ENCODE results near the gene SOX13.
"Not testable (repeated sequence)": the region's sequence is repeated elsewhere in the genome, so short reads cannot be mapped to it uniquely, and the experiment has no call there.

The SOX13 gene

GRCh38 chr1:204045430-204045829 lies 27.5 kb upstream of the SOX13 start:
- H3K27ac Mint-ChIP-seq: no peak overlapping the region
- no peaks in the 10 kb centered on the region for H3K4me1 Mint-ChIP-seq (ENCODE audit: low read depth)
- no peaks in the 10 kb centered on the region for H3K36me3 Mint-ChIP-seq
- no peaks in the 10 kb centered on the region for H3K27me3 Mint-ChIP-seq
- no peaks in the 10 kb centered on the region for H3K9me3 Mint-ChIP-seq (ENCODE audit: low read depth)
- H3K4me3 Mint-ChIP-seq: no peak overlapping the region

GRCh38 chr1:204046346-204046745 lies 26.6 kb upstream of the SOX13 start:
- H3K4me1 Mint-ChIP-seq (ENCODE audit: low read depth): no peaks in the 10 kb centered on the region
- no peak overlapping the region for H3K27ac Mint-ChIP-seq

GRCh38 chr1:204048796-204049195 lies 24.1 kb upstream of the SOX13 start:
- H3K4me1 Mint-ChIP-seq (ENCODE audit: low read depth); H3K9me3 Mint-ChIP-seq (ENCODE audit: low read depth); H3K27me3 Mint-ChIP-seq; H3K27ac Mint-ChIP-seq; H3K36me3 Mint-ChIP-seq; H3K4me3 Mint-ChIP-seq: not testable (repeated sequence)

More at GRCh38 chr1:204046346-204046745, 26.6 kb upstream of the SOX13 start:
- H3K27me3 Mint-ChIP-seq: no peaks in the 10 kb centered on the region
- H3K36me3 Mint-ChIP-seq: no peaks in the 10 kb centered on the region
- no peaks in the 10 kb centered on the region for H3K9me3 Mint-ChIP-seq (ENCODE audit: low read depth)
- H3K4me3 Mint-ChIP-seq: no peak overlapping the region

- no peaks in the 10 kb centered on the region for H3K4me1 Mint-ChIP-seq (ENCODE audit: low read depth)
- no peaks in the 10 kb centered on the region for H3K9me3 Mint-ChIP-seq (ENCODE audit: low read depth)
- no peak overlapping the region for H3K27ac Mint-ChIP-seq
- no peaks in the 10 kb centered on the region for H3K36me3 Mint-ChIP-seq
- H3K27me3 Mint-ChIP-seq: no peaks in the 10 kb centered on the region
- H3K4me3 Mint-ChIP-seq: no peak overlapping the region
These were observed 21.7 kb upstream of the SOX13 start for GRCh38 chr1:204051258-204051657.

GRCh38 chr1:204051718-204052117 lies 21.2 kb upstream of the SOX13 start:
- H3K27ac Mint-ChIP-seq: no peak overlapping the region
- no peaks in the 10 kb centered on the region for H3K36me3 Mint-ChIP-seq
- no peak overlapping the region for H3K4me3 Mint-ChIP-seq
- no peaks in the 10 kb centered on the region for H3K4me1 Mint-ChIP-seq (ENCODE audit: low read depth)
- no peaks in the 10 kb centered on the region for H3K9me3 Mint-ChIP-seq (ENCODE audit: low read depth)
- no peaks in the 10 kb centered on the region for H3K27me3 Mint-ChIP-seq

DNA sequence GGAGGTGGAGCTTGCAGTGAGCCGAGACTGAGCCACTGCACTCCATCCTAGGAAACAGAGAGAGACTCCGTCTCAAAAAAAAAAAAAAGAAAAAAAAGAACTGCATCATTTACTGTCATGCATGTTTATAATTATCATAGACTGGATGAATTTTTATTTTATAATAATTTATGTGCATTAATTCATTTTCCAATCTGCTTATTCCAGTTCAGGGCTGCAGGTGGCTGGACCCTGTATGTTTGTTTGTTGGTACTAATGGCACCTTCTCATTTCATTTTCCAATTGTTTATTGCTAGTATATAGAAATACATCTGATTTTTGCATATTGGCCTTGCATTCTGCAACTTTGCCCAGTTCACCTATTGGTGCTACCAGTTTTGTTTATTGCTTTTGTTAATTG lies 19.0 kb upstream of the SOX13 start:
- no peak overlapping the region for H3K4me3 Mint-ChIP-seq
- no peaks in the 10 kb centered on the region for H3K4me1 Mint-ChIP-seq (ENCODE audit: low read depth)
- no peaks in the 10 kb centered on the region for H3K27me3 Mint-ChIP-seq
- H3K27ac Mint-ChIP-seq: no peak overlapping the region
- no peaks in the 10 kb centered on the region for H3K36me3 Mint-ChIP-seq
- H3K9me3 Mint-ChIP-seq (ENCODE audit: low read depth): no peaks in the 10 kb centered on the region

- Mint-ChIP-seq H3K9me3 (ENCODE audit: low read depth) (no peaks in the 10 kb centered on the region), H3K36me3 (no peaks in the 10 kb centered on the region), H3K4me3 (no peak overlapping the region)
These were observed 12.9 kb upstream of the SOX13 start for GRCh38 chr1:204059970-204060369.

DNA sequence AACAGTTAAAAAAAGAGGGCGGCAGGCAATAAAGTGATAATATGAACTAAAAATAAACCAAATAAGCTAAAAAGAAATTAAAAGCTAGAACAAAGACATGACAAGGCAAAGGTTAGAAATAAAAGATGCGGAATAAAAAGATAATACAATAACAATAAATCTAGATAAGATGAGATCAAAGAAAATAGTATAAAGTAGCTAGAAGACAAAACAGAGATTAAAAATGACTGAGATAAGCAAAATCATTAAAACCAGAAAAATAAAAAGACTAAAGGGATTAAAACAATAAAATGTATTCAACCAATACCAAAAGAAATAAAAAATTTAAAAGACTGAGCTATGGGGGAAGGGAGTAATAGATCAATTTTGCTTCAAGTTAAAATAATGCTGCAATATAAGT lies 10.8 kb upstream of the SOX13 start:
- no peak overlapping the region for H3K27ac Mint-ChIP-seq

More at GRCh38 chr1:204059970-204060369, 12.9 kb upstream of the SOX13 start:
- Mint-ChIP-seq H3K4me1 (ENCODE audit: low read depth) (peaks cover 2% of the 10 kb centered on the region), H3K27ac (no peak overlapping the region), H3K27me3 (no peaks in the 10 kb centered on the region)

DNA sequence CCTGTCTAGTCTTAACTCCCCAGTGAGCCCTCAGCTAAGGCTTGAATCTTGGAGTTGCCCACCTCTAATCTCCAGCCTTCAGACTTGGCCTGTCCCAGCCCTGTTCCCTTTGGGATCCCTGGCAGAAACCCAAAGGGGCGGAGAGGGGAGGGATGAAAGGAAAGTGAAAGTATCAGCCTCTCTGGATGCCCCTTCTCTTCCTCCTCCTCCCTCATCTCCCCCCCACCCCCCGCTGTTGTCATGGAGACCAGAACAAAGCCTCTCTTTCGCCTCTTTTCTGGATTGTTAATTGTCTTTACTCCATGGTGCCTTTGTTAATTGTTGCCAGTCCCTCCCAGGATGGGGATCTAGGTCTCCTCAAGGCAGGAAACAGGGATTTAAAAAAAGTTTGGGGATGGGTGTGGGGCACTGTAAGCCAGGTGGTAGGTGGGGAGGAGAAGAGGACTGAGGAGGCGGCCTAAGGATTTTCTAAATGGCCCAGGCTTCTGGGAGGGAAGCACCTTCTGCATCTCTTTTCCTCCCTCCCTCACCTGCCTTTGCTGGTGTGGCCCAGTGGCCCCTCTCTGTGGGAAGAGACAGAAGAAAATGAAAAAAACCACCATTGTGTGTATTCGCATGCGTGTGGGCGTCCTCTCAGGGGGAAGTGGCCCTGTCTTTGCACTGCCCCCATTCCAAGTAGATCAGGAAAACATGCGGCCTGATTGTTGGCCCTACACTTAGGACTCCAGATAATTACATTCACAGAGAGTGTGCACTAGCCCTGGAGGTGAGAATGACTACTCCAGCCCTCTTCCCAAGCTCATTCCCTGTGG lies 7.5 kb upstream of the SOX13 start:
- no peaks in the 10 kb centered on the region for H3K27me3 Mint-ChIP-seq
- H3K9me3 Mint-ChIP-seq (ENCODE audit: low read depth): peaks cover 4% of the 10 kb centered on the region
- no peak overlapping the region for H3K4me3 Mint-ChIP-seq
- no peaks in the 10 kb centered on the region for H3K36me3 Mint-ChIP-seq
- peaks cover 7% of the 10 kb centered on the region for H3K4me1 Mint-ChIP-seq (ENCODE audit: low read depth)
- H3K27ac Mint-ChIP-seq: no peak overlapping the region

More for the DNA sequence above, 10.8 kb upstream of the SOX13 start:
- H3K27me3 Mint-ChIP-seq: no peaks in the 10 kb centered on the region
- H3K4me1 Mint-ChIP-seq (ENCODE audit: low read depth): peaks cover 7% of the 10 kb centered on the region
- H3K36me3 Mint-ChIP-seq: no peaks in the 10 kb centered on the region
- H3K9me3 Mint-ChIP-seq (ENCODE audit: low read depth): no peaks in the 10 kb centered on the region
- no peak overlapping the region for H3K4me3 Mint-ChIP-seq

GRCh38 chr1:204065986-204066300 lies 7.0 kb upstream of the SOX13 start:
- Mint-ChIP-seq H3K27me3 (peaks cover under 1% of the 10 kb centered on the region), H3K27ac (no peak overlapping the region), H3K4me3 (no peak overlapping the region), H3K9me3 (ENCODE audit: low read depth) (peaks cover 4% of the 10 kb centered on the region), H3K36me3 (no peaks in the 10 kb centered on the region), H3K4me1 (ENCODE audit: low read depth) (peaks cover 7% of the 10 kb centered on the region)

- Mint-ChIP-seq H3K4me1 (ENCODE audit: low read depth) (peaks cover 10% of the 10 kb centered on the region), H3K36me3 (no peaks in the 10 kb centered on the region), H3K9me3 (ENCODE audit: low read depth) (peaks cover 4% of the 10 kb centered on the region), H3K27me3 (peaks cover 10% of the 10 kb centered on the region), H3K27ac (peak overlapping the region; percentile 10), H3K4me3 (no peak overlapping the region)
These were observed 5.0 kb upstream of the SOX13 start for GRCh38 chr1:204067935-204068334.

GRCh38 chr1:204069887-204070286 lies 3.0 kb upstream of the SOX13 start:
- Mint-ChIP-seq H3K27me3 (peaks cover 16% of the 10 kb centered on the region), H3K4me1 (ENCODE audit: low read depth) (peaks cover 19% of the 10 kb centered on the region), H3K9me3 (ENCODE audit: low read depth) (peaks cover 4% of the 10 kb centered on the region), H3K27ac (no peak overlapping the region), H3K4me3 (no peak overlapping the region), H3K36me3 (no peaks in the 10 kb centered on the region)

GRCh38 chr1:204070895-204071294 lies 2.0 kb upstream of the SOX13 start:
- Mint-ChIP-seq H3K27me3 (peaks cover 25% of the 10 kb centered on the region), H3K27ac (no peak overlapping the region), H3K9me3 (ENCODE audit: low read depth) (peaks cover 4% of the 10 kb centered on the region), H3K4me1 (ENCODE audit: low read depth) (peaks cover 21% of the 10 kb centered on the region), H3K36me3 (no peaks in the 10 kb centered on the region), H3K4me3 (no peak overlapping the region)

GRCh38 chr1:204073837-204074273 lies 940 bp downstream of the SOX13 start:
- H3K4me1 Mint-ChIP-seq (ENCODE audit: low read depth): peaks cover 23% of the 10 kb centered on the region
- H3K36me3 Mint-ChIP-seq: no peaks in the 10 kb centered on the region
- H3K27ac Mint-ChIP-seq: no peak overlapping the region
- no peaks in the 10 kb centered on the region for H3K9me3 Mint-ChIP-seq (ENCODE audit: low read depth)
- H3K4me3 Mint-ChIP-seq: peak overlapping the region; percentile 81
- H3K27me3 Mint-ChIP-seq: peaks cover 45% of the 10 kb centered on the region

GRCh38 chr1:204074274-204075138 lies 1.6 kb downstream of the SOX13 start:
- no peaks in the 10 kb centered on the region for H3K36me3 Mint-ChIP-seq
- H3K4me1 Mint-ChIP-seq (ENCODE audit: low read depth): peaks cover 23% of the 10 kb centered on the region
- peak overlapping the region; percentile 81 for H3K4me3 Mint-ChIP-seq
- H3K9me3 Mint-ChIP-seq (ENCODE audit: low read depth): no peaks in the 10 kb centered on the region
- peaks cover 45% of the 10 kb centered on the region for H3K27me3 Mint-ChIP-seq
- H3K27ac Mint-ChIP-seq: no peak overlapping the region

Data from activated naive CD8-positive, alpha-beta T cell (primary cell).